ENCODE data around the gene SP8. TPM values are rescaled to one million over a fixed set of nuclear protein-coding genes. Genes with fewer than 3 reads are reported as not detected.

The SP8 gene
- polyA plus RNA-seq, 3 donors, result not detected

DNA sequence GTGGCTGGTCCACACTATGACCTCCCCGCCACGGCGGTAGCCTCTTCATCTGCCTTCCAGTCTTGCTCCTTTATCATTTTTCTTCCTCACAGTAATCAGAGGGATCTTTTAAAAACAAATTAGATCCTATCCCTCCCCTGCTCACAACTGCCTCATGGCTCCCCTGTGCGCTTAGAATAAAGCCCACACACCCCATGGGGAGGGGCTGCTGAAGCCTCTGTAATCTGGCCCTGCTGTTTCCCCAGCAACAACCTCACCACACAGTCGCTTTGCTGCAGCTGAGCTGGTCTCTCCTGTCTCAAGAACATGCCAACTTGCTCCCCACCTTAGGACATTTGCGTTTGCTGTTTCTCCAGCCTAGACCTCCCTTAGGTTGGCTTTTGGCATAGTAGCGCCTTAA lies 41.0 kb downstream of the SP8 start:
- Mint-ChIP-seq H3K27ac (no peak overlapping the region), H3K27me3 (ENCODE audit: low read depth in 3 of 3) (peaks cover 1 to 2% (median 2%) of the 10 kb centered on the region in 3 donors), H3K4me1 (no peaks in the 10 kb centered on the region), H3K4me3 (no peak overlapping the region), H3K36me3 (no peaks in the 10 kb centered on the region), H3K9me3 (peaks cover 0 to 2% (median 1%) of the 10 kb centered on the region in 7 donors)
- no peak for DNase-seq
- Histone ChIP-seq H4K20me1 (ENCODE audit: insufficient read depth, low read length) (no peaks in the 10 kb centered on the region), H3K9ac (ENCODE audit: insufficient read depth, low read length, poor library complexity, severe bottlenecking) (no peak overlapping the region), H3K36me3 (replicated peaks in 1 of 2; ENCODE audit: control insufficient read depth in 1 of 2, insufficient read depth in 2 of 2, low read length in 2 of 2) (no peaks in the 10 kb centered on the region), H3K4me2 (replicated peaks; ENCODE audit: extremely low read depth, low read length, poor library complexity, severe bottlenecking) (no peak overlapping the region), H3K4me3 (replicated peaks in 1 of 3; ENCODE audit: low read depth in 2 of 3, low read length in 3 of 3) (no peak overlapping the region), H3K9me3 (replicated peaks in 1 of 2; ENCODE audit: control insufficient read depth in 1 of 2, insufficient read depth in 1 of 2, low read length in 2 of 2) (no peaks in the 10 kb centered on the region), H3K27me3 (ENCODE audit: control insufficient read depth in 2 of 2, insufficient read depth in 2 of 2, low read length in 2 of 2) (no peaks in the 10 kb centered on the region), H3K27ac (ENCODE audit: low read depth in 1 of 2, low read length in 2 of 2) (no peak overlapping the region), H3K4me1 (ENCODE audit: control insufficient read depth in 1 of 2, insufficient read depth in 2 of 2, low read length in 2 of 2) (no peaks in the 10 kb centered on the region), H3K79me2 (ENCODE audit: insufficient read depth, low read length) (no peaks in the 10 kb centered on the region), H2AFZ (ENCODE audit: insufficient read depth, low read depth, low read length, poor library complexity, severe bottlenecking) (no peak overlapping the region)
- TF ChIP-seq, protein P1, sequence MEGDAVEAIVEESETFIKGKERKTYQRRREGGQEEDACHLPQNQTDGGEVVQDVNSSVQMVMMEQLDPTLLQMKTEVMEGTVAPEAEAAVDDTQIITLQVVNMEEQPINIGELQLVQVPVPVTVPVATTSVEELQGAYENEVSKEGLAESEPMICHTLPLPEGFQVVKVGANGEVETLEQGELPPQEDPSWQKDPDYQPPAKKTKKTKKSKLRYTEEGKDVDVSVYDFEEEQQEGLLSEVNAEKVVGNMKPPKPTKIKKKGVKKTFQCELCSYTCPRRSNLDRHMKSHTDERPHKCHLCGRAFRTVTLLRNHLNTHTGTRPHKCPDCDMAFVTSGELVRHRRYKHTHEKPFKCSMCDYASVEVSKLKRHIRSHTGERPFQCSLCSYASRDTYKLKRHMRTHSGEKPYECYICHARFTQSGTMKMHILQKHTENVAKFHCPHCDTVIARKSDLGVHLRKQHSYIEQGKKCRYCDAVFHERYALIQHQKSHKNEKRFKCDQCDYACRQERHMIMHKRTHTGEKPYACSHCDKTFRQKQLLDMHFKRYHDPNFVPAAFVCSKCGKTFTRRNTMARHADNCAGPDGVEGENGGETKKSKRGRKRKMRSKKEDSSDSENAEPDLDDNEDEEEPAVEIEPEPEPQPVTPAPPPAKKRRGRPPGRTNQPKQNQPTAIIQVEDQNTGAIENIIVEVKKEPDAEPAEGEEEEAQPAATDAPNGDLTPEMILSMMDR (IDR thresholded peaks at IDR 0.05), result no peak
- intact Hi-C loops (cut with micrococcal nuclease), result no loop called here
- 93% methylated on average over 7 of the region's 7 CpGs for WGBS (ENCODE audit: insufficient coverage)

DNA sequence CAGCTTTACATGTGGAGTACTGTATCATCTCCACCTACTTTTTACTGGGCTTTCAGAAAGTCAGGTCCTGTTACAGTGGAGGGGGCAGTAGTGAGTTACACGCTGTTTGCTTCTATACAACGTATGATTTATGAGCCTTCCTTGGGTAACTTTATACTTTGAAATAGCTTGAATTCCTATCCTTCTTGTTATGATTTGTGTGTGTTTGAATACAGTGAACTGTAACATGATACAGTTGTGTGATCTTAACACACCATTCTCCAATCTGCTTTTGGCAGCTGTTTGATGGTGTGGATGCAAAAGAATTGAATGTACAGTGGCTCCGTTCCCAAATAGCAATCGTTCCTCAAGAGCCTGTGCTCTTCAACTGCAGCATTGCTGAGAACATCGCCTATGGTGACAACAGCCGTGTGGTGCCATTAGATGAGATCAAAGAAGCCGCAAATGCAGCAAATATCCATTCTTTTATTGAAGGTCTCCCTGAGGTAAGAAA lies 41.7 kb downstream of the SP8 start:
- Histone ChIP-seq H3K9me3 (replicated peaks in 1 of 2; ENCODE audit: control insufficient read depth in 1 of 2, insufficient read depth in 1 of 2, low read length in 2 of 2) (no peaks in the 10 kb centered on the region), H3K4me1 (ENCODE audit: control insufficient read depth in 1 of 2, insufficient read depth in 2 of 2, low read length in 2 of 2) (no peaks in the 10 kb centered on the region), H3K79me2 (ENCODE audit: insufficient read depth, low read length) (no peaks in the 10 kb centered on the region), H3K27ac (ENCODE audit: low read depth in 1 of 2, low read length in 2 of 2) (no peak overlapping the region), H2AFZ (ENCODE audit: insufficient read depth, low read depth, low read length, poor library complexity, severe bottlenecking) (no peak overlapping the region), H3K36me3 (replicated peaks in 1 of 2; ENCODE audit: control insufficient read depth in 1 of 2, insufficient read depth in 2 of 2, low read length in 2 of 2) (no peaks in the 10 kb centered on the region), H3K4me3 (replicated peaks in 1 of 3; ENCODE audit: low read depth in 2 of 3, low read length in 3 of 3) (no peak overlapping the region), H4K20me1 (ENCODE audit: insufficient read depth, low read length) (no peaks in the 10 kb centered on the region), H3K27me3 (ENCODE audit: control insufficient read depth in 2 of 2, insufficient read depth in 2 of 2, low read length in 2 of 2) (no peaks in the 10 kb centered on the region), H3K4me2 (replicated peaks; ENCODE audit: extremely low read depth, low read length, poor library complexity, severe bottlenecking) (no peak overlapping the region), H3K9ac (ENCODE audit: insufficient read depth, low read length, poor library complexity, severe bottlenecking) (no peak overlapping the region)
- intact Hi-C loops (cut with micrococcal nuclease), result no loop called here
- WGBS (ENCODE audit: insufficient coverage), result 90% methylated on average over 2 of the region's 7 CpGs
- Mint-ChIP-seq H3K4me3 (no peak overlapping the region), H3K4me1 (no peaks in the 10 kb centered on the region), H3K27ac (no peak overlapping the region), H3K27me3 (ENCODE audit: low read depth in 3 of 3) (peaks cover 1 to 2% (median 2%) of the 10 kb centered on the region in 3 donors), H3K36me3 (no peaks in the 10 kb centered on the region), H3K9me3 (peaks cover 0 to 2% (median 1%) of the 10 kb centered on the region in 7 donors)
- TF ChIP-seq, protein P1 (IDR thresholded peaks at IDR 0.05), result no peak
- no peak for DNase-seq
